Skeletal muscle tissue (tissue), 4 donors: Measurements from ENCODE around the gene TNS4. TPM values are rescaled to one million over a fixed set of nuclear protein-coding genes. Genes with fewer than 3 reads are reported as not detected.
A peak's percentile ranks its signal among the peaks of the same experiment; 100 is the strongest.
"Not testable (repeated sequence)": the region's sequence is repeated elsewhere in the genome, so short reads cannot be mapped to it uniquely, and the experiment has no call there.

Experiments used
- H3K27ac ChIP-seq: one replicate; pipeline ENCODE4 v1.7.0; 2013; ENCODE audit warnings: mild to moderate bottlenecking, low read depth, low read length, inconsistent platforms
- H3K27me3 ChIP-seq, 3 donors: one replicate each; pipeline ENCODE4 v1.7.0; 2013; ENCODE audit warnings: low read length in 3 of 3; ENCODE audit not compliant: control insufficient read depth in 3 of 3, insufficient read depth in 3 of 3
- H3K36me3 ChIP-seq, 3 donors: one replicate each; pipeline ENCODE4 v1.7.0; 2013; ENCODE audit warnings: low read length in 3 of 3; ENCODE audit not compliant: control insufficient read depth in 3 of 3, insufficient read depth in 3 of 3
- H3K4me1 ChIP-seq, 3 donors: one replicate each; pipeline ENCODE4 v1.7.0; 2013; ENCODE audit warnings: low read length in 3 of 3, mild to moderate bottlenecking in 3 of 3; ENCODE audit not compliant: control insufficient read depth in 3 of 3, insufficient read depth in 3 of 3
- H3K4me3 ChIP-seq, 3 donors: one replicate each; pipeline ENCODE4 v1.7.0; 2013; ENCODE audit warnings: low read length in 3 of 3
- H3K9ac ChIP-seq, 3 donors: one replicate each; pipeline ENCODE4 v1.7.0; 2013; ENCODE audit warnings: low read length in 3 of 3, mild to moderate bottlenecking in 3 of 3, moderate library complexity in 2 of 3, low read depth in 1 of 3
- H3K9me3 ChIP-seq, 3 donors: one replicate each; pipeline ENCODE4 v1.7.0; 2013; ENCODE audit warnings: low read length in 3 of 3; ENCODE audit not compliant: control insufficient read depth in 3 of 3
- total RNA-seq: library from RNA; depleted of rRNA; stranded (reverse); fragments of >200 nt; gene quantifications from one replicate; pipeline ENCODE4 v1.2.3, GENCODE V29; 2014
- donor health status: Osteomylitis.

Gene TNS4
- not detected for total RNA-seq

- Histone ChIP-seq H3K36me3 (no peaks in the 10 kb centered on the region), H3K9ac (peak within 1 kb of the TSS in 1 of 3 donors; percentile 69), H3K27me3 (no peaks in the 10 kb centered on the region), H3K9me3 (no peaks in the 10 kb centered on the region), H3K27ac (no peak within 1 kb of the TSS), H3K4me1 (peaks cover 10 to 18% (median 15%) of the 10 kb centered on the region in 3 donors), H3K4me3 (no peak within 1 kb of the TSS)
Measured at GRCh38 chr17:40501499-40501911, at the start of gene TNS4. TNS4 (minus strand) TSS chr17:40501623; CDS start chr17:40496425, 5,198 bp downstream.

GRCh38 chr17:40550608-40551007, 49.2 kb upstream of the TNS4 start:
- Histone ChIP-seq H3K9ac (no peak overlapping the region), H3K4me1 (peaks cover 65 to 80% (median 80%) of the 10 kb centered on the region in 3 donors), H3K27me3 (no peaks in the 10 kb centered on the region), H3K27ac (peak overlapping the region; percentile 80), H3K4me3 (no peak overlapping the region), H3K9me3 (no peaks in the 10 kb centered on the region), H3K36me3 (no peaks in the 10 kb centered on the region)

GRCh38 chr17:40548982-40549685, 47.7 kb upstream of the TNS4 start:
- Histone ChIP-seq H3K27ac (peak overlapping the region; percentile 80), H3K9ac (peak overlapping the region; percentile 34 to 50 (median 38)), H3K9me3 (no peaks in the 10 kb centered on the region), H3K36me3 (no peaks in the 10 kb centered on the region), H3K4me1 (peaks cover 56 to 67% (median 67%) of the 10 kb centered on the region in 3 donors), H3K4me3 (peak overlapping the region in 1 of 3 donors; percentile 29), H3K27me3 (no peaks in the 10 kb centered on the region)

GRCh38 chr17:40548491-40548981, 47.1 kb upstream of the TNS4 start:
- Histone ChIP-seq H3K27ac (peak overlapping the region; percentile 80), H3K9ac (peak overlapping the region in 1 of 3 donors; percentile 50), H3K4me3 (no peak overlapping the region), H3K9me3 (no peaks in the 10 kb centered on the region), H3K4me1 (peaks cover 53 to 65% (median 63%) of the 10 kb centered on the region in 3 donors), H3K27me3 (no peaks in the 10 kb centered on the region), H3K36me3 (no peaks in the 10 kb centered on the region)

GRCh38 chr17:40547785-40548478, 46.5 kb upstream of the TNS4 start:
- Histone ChIP-seq H3K9me3 (no peaks in the 10 kb centered on the region), H3K4me3 (no peak overlapping the region), H3K36me3 (no peaks in the 10 kb centered on the region), H3K27me3 (no peaks in the 10 kb centered on the region), H3K9ac (peak overlapping the region in 1 of 3 donors; percentile 33), H3K4me1 (peaks cover 53 to 64% (median 63%) of the 10 kb centered on the region in 3 donors), H3K27ac (peak overlapping the region; percentile 80)

- Histone ChIP-seq H3K27me3 (no peaks in the 10 kb centered on the region), H3K9me3 (no peaks in the 10 kb centered on the region), H3K4me3 (no peak overlapping the region), H3K36me3 (no peaks in the 10 kb centered on the region), H3K9ac (peak overlapping the region in 1 of 3 donors; percentile 33), H3K4me1 (peaks cover 51 to 63% (median 61%) of the 10 kb centered on the region in 3 donors), H3K27ac (peak overlapping the region; percentile 15)
Measured at GRCh38 chr17:40547079-40547784, 45.8 kb upstream of the TNS4 start.

GRCh38 chr17:40546497-40546896, 45.1 kb upstream of the TNS4 start:
- not testable (repeated sequence) for H3K36me3 ChIP-seq, H3K27ac ChIP-seq, H3K9ac ChIP-seq, H3K4me3 ChIP-seq, H3K9me3 ChIP-seq, H3K27me3 ChIP-seq
- peaks cover 52 to 63% (median 61%) of the 10 kb centered on the region in 3 donors for H3K4me1 ChIP-seq

- Histone ChIP-seq H3K9me3 (no peaks in the 10 kb centered on the region), H3K27ac (no peak overlapping the region), H3K9ac (no peak overlapping the region), H3K4me3 (no peak overlapping the region), H3K4me1 (peaks cover 53 to 63% (median 62%) of the 10 kb centered on the region in 3 donors), H3K36me3 (no peaks in the 10 kb centered on the region), H3K27me3 (no peaks in the 10 kb centered on the region)
Measured at GRCh38 chr17:40545660-40546059, 44.2 kb upstream of the TNS4 start.

GRCh38 chr17:40542558-40543411, 41.4 kb upstream of the TNS4 start:
- Histone ChIP-seq H3K36me3 (no peaks in the 10 kb centered on the region), H3K27me3 (no peaks in the 10 kb centered on the region), H3K4me1 (peaks cover 51 to 64% (median 62%) of the 10 kb centered on the region in 3 donors), H3K9ac (peak overlapping the region; percentile 27 to 40 (median 33)), H3K4me3 (no peak overlapping the region), H3K27ac (peak overlapping the region; percentile 97), H3K9me3 (no peaks in the 10 kb centered on the region)
